Fibroblast of pulmonary artery (primary cell): ENCODE data around the gene YPEL1.

Source experiments
- DNase-seq: peaks from one replicate; pipeline ENCODE4 v3.0.0-alpha.2; 2010; ENCODE audit warnings: low read depth
- H3K4me3 ChIP-seq: replicated peaks from 2 replicates; pipeline ENCODE4 v1.5.1; 2011; ENCODE audit warnings: low read depth, mild to moderate bottlenecking, control low read depth, low read length, moderate library complexity
- TF ChIP-seq, protein P1 (sequence below): IDR thresholded peaks from 2 replicates; pipeline ENCODE4 v1.5.1; 2011; ENCODE audit warnings: mild to moderate bottlenecking, control low read depth, low read length, inconsistent platforms; ENCODE audit errors: missing control alignments

YPEL1 gene

DNA sequence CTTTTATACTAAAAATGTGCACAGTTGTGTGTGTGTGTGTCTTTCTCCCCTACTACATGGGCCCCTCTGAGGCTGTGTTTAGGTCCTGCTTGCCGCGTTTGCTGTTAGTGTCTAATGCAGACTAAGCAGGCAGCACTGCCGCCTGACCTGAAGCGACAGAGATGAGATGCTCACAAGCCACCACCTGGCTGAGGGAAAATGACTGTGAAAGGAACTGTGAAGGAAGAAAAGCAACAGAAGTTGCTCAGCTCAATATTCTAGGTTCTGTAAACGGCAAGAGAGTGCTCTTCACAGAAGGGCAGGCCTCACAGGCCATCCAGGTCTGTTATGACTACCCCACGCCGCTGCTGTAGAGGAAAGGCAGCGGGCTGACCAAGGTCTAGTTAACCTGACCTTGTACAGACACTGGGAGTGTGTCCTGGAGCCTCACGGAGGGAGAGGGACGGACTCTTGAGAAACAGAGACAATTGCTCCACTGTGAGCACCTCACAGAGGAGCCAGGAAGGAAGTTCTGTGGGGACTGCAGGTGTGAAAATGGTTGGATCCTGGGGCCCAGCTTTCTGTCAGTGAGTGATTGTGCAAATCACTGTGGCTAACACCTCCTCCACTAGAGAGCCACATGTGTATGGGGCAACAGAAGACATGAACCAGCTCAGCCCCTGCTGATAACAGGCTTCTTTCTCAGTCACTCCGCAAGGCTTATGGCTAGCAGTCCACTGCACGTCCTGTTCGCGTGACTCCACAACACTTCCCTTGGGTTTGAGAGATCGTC is 31.3 kb upstream of the YPEL1 start:
- H3K4me3 ChIP-seq = no peak overlapping the region
- DNase-seq = no peak
- TF ChIP-seq, protein P1, sequence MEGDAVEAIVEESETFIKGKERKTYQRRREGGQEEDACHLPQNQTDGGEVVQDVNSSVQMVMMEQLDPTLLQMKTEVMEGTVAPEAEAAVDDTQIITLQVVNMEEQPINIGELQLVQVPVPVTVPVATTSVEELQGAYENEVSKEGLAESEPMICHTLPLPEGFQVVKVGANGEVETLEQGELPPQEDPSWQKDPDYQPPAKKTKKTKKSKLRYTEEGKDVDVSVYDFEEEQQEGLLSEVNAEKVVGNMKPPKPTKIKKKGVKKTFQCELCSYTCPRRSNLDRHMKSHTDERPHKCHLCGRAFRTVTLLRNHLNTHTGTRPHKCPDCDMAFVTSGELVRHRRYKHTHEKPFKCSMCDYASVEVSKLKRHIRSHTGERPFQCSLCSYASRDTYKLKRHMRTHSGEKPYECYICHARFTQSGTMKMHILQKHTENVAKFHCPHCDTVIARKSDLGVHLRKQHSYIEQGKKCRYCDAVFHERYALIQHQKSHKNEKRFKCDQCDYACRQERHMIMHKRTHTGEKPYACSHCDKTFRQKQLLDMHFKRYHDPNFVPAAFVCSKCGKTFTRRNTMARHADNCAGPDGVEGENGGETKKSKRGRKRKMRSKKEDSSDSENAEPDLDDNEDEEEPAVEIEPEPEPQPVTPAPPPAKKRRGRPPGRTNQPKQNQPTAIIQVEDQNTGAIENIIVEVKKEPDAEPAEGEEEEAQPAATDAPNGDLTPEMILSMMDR = no peak

DNA sequence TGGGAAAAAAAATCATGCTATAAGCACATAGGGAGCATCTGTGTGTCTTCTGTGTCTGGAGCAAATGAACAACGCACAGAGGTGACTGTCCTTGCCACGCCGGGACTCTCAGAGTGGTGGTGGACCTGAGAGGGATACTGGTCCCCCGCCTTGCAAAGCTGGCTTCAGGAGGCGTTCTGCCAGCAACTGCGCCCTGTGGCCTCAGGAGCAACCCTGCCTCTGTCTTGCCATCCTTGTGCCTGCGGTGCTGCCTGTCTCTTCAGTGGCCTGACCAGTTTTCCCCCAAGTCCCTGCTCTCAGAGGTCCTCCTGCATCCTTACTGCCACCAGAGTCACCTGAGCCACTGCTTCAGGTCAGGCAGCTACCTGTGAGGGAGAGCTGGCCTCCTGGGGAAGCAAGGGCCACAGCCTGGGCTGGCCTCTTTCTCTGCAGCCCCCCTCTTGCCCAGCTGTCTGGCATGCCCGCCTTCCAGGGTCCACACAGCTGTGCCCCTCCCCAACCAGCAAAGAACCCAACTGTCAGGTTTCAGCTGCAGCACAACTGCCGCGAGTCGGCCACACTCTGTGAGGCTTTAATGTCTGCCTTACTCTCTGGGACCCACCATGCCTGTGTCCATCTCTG is 30.4 kb upstream of the YPEL1 start:
- TF ChIP-seq, protein P1 = no peak
- H3K4me3 ChIP-seq = no peak overlapping the region
- no peak for DNase-seq

DNA sequence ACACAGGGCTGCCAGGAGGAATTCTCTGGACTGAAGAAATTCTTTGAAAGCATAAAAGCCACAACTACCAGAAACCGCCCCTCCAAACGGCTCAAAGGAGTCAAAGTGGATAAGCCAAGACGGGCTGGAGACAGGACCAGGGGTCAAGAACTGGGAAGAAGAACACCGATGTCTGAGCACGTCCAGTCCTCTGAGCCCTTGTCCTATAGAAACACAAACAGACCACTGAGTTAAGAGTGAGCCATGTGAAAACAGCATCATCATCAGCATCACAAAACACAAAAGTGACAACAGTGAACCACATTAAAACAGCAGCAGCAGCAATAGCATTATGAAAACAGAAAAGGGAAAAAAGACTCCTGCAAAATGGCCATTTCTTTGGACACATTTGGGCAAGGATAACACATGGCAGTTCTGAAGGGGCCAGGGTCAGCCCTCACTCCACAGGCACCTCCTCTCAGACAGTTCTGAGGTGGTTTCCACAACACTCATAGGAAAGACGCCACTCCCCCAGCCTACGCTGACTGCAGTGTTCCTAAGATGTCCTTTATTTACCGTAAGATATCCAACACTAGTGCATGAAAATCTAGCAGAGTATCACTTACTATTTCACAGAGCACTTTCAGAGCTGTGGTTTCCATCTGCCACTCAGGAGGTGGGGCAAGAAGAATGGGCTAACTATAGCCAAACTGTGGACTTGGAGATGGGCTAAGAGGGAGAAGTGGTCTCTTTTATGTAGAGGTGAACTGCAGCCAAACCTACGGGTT is 28.6 kb upstream of the YPEL1 start:
- H3K4me3 ChIP-seq = no peak overlapping the region
- TF ChIP-seq, protein P1 = no peak
- no peak for DNase-seq

DNA sequence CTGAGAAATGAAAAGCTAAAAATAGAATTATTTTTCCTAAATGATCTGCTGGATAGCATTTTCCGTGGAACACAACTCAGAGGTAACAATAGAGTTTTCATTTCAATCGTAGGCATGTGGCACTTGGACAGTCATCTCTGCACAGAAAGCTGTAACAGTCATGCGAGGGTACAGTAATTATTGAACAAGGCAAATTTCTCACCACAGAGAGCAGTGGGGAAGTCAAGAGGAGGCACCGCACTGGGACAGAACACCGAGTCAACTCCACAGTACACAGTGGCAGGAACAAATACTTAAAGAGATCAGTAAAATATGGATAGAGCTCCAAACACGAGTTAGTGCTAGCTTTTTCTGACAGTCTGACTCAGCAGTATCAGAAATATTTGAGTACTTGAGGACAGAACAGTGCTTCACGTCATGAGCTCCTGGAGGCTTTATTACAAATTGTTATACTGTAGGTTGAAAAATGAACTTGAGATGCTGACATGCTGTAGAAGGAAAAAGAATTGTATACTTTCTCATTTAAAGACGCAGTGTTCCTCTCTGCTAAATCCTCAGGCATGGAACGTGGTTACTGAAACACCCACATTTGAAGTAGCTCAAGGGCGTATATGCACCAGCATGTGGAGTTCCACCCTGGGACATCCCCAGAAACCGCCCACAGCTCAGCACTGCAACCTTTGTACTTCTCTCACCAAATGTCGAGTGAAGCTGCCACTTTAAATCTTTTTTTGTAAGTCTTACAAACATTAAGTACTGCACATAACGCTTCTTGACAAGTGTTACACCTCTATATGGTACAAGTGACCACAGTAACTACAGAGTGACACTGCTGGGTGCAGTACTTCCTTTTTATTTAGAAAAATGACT is 27.4 kb upstream of the YPEL1 start:
- TF ChIP-seq, protein P1 = no peak
- DNase-seq = no peak
- no peak overlapping the region for H3K4me3 ChIP-seq

DNA sequence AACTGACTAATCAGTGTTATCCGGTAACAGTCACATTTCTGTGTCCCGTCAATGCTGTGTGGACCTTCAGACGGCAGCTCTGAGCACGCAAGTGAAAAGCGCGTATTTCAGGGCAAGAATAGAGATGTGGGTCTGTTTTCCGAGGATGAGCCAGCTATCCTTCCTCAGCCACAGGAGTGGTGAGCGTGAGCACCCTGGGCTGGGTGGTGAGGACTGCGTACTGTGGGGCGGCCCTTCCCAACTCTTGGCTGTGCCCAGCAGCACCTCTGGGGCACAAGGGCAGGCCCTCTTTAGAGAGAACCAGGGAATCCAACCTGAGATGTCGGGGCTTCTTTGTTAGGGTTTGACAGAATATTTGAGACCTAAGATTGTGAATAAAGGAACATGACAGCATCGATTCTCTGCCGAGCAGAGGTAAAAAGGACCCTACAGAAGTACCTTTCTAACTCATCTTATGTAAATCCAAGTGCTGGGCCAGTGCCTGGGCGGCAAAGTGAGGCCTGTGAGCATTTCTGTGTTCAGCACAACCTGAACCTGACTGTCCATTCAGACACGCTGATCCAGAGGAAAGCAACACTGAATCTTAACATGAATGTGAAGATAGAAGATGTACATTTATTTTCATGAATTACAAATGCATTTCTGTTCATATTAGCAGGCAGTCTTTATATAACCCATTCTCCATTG is 26.5 kb upstream of the YPEL1 start:
- no peak for DNase-seq
- TF ChIP-seq, protein P1 = no peak
- no peak overlapping the region for H3K4me3 ChIP-seq

DNA sequence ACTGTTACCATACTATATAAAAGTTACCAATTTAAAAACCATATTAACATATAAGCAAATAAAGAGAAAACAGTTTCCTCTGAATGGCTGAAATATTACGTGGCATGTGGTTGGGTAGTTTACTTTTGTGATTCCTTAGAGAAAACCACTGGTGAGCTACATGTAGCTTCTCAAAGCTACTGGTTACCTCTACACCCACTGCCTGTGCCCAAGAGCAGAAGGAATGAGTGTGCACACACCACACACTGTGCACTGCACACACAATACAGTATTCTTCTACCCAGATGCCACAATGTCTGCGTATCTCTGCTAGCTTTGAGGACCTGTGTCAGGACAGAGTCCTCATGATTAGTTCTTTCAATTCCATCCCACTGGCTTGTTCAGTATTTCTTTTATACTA is 25.5 kb upstream of the YPEL1 start:
- DNase-seq = no peak
- TF ChIP-seq, protein P1 = no peak
- no peak overlapping the region for H3K4me3 ChIP-seq
